GM21423 (cell line): Measurements from ENCODE around the gene MRPL39.
"Not testable (repeated sequence)": the region's sequence is repeated elsewhere in the genome, so short reads cannot be mapped to it uniquely, and the experiment has no call there.

ENCODE experiments used
- ATAC-seq: cut with Tn5 transposase; IDR thresholded peaks from one replicate; pipeline ENCODE4 v1.9.1; 2021; ENCODE audit warnings: mild to moderate bottlenecking, moderate library complexity; ENCODE audit not compliant: unreplicated experiment

The MRPL39 gene

DNA sequence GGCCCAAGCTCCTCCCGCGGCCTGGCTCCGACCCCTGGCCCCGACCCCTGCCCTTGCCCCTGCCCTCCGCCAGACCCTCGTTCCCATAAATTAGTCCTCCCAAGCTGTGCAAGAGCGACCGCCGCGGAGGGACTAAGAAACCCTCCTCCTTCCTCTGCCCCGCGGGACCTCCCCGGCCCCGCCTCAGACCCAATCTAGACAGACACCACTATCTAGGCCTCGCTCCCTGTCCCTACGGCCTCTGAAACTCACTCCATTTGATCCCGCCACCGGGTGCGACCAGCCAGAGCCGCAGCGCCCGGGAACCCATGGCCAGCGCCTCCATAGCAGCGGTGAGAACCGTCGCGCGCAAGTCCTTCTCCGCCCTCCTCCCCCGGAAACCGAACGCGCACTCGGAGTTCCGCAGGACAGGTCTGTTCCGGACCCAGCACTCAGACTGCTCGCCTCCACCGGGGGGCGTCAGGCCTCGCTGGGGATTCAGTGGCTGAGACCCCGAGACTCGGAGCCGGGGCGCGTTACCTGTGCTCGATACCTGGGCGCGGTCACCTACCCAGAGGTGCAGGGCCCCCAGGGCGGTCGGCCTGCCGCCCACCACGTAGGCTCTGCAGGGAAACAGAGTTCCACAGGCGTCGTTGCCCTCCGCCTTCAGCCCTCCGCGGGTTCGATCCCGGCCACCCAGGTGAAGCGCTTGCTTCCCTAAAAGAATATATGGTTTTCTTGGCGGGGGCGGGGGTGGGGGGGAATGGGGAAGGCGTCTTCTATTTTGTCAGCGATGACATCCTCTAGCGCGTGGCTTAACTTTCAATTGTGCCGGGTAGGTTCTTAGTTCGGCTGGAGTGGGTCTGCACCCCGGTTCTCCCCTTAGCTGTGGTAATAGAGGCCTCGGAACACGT is at the start of gene MRPL39:
MRPL39 (minus strand) TSS at position 331 of the 893 bp plus-strand sequence; CDS start at position 325, 6 bp downstream.
- peak; percentile 94 for ATAC-seq

DNA sequence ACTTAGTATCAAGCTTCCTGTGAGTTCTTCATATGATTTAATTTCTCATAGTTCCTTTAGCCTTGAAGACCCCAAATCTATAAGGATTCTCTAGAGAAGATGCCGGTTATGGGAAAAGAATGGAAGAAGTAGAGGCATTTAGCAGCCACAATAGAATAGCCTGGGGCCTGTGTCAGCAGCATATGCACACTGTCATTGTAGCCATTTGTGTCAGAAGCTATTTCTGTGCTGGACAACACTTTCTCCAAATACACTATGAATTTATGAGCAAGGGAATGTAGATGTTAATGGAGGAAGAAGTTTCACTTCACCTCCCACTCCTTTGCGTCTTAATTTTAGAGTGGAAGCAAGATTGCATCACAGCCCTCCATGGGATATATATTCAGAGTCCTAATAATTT is 49.1 kb upstream of the MRPL39 start:
- no peak for ATAC-seq

DNA sequence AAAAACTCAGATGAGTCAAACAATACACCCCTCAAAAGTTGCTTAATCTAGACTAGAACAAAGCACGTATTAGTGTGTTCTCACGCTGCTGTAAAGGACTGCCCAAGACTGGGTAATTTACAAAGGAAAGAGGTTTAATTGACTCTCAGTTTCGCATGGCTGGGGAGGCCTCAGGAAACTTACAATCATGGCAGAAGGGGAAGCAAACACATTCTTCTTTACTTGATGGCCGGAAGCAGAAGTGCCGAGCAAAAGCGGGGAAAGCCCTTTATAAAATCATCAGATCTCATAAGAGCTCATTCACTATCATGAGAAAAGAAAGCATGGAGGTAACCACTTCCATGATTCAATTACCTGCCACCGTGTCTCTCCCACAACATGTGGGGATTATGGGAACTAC is 41.9 kb upstream of the MRPL39 start:
- ATAC-seq = no peak

DNA sequence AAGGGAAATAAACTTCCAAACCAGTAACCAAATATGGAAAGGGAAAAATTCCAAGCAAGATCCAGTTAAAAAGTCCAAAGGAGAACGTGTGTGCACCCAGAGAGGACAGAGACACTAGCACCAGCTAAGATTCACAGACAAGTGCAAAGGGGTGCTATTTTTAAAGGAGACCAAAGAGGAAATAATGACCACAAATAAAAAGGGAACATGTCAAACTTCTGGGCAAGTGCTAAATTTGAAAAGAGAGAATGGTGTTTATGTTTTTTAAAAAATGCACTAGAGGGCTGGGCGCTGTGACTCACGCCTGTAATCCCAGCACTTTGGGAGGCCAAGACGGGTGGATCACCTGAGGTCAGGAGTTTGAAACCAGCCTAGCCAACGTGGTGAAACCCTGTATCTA is 40.4 kb upstream of the MRPL39 start:
- no peak for ATAC-seq

DNA sequence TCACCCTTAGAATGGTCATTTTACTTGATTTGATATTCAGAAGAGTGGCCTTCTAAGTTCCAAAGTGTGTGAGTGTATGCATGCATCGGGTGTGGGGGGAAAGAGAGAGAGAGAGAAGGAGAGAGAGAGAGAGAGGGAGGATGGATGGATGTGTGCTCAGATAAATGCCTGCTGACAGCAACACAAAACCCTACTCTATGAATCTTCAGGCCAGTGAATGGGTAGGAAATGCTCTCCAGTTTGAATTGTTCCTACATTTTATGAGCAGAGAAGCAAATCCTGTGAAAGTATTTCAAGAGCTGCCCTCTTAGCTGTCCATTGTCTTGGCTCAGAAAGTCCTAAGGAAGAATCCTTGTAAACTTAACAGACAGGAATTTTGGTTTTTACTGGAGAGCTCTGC is 39.2 kb upstream of the MRPL39 start:
- ATAC-seq = no peak

DNA sequence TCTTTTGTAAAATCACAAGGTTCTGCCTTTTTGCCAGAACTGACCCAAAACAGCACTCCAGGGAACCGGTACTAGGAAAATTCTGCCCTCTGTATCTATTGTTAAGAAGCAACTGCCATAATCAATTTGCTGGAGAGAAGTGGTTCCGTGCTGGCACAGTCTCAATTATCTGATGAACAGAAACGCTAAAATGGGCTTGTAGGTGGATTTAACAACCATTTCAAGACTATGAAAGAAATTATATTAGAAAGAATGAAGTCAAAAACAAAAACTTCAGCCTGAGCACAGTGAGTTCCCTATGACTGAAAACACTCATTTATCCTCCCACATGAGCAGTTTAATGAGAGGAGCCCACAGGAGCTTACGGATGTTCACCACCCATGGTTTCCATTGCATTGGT is 36.2 kb upstream of the MRPL39 start:
- ATAC-seq = no peak

DNA sequence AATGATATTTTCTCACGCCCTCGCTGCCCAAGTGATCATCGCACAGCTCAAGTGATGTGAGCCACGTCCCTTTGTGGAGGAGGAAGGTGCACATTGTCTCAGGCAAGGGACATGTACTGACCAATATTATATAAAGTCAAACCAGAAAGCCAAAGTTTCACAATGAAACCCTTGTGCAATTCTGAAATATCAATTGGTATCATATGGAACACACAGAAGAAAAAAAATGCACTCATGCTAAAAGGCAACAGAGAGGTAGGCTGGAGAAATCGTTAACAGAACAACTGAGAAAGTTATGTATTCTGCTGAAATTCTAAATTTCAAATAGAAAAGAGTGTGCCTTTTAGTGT is 33.6 kb upstream of the MRPL39 start:
- no peak for ATAC-seq

DNA sequence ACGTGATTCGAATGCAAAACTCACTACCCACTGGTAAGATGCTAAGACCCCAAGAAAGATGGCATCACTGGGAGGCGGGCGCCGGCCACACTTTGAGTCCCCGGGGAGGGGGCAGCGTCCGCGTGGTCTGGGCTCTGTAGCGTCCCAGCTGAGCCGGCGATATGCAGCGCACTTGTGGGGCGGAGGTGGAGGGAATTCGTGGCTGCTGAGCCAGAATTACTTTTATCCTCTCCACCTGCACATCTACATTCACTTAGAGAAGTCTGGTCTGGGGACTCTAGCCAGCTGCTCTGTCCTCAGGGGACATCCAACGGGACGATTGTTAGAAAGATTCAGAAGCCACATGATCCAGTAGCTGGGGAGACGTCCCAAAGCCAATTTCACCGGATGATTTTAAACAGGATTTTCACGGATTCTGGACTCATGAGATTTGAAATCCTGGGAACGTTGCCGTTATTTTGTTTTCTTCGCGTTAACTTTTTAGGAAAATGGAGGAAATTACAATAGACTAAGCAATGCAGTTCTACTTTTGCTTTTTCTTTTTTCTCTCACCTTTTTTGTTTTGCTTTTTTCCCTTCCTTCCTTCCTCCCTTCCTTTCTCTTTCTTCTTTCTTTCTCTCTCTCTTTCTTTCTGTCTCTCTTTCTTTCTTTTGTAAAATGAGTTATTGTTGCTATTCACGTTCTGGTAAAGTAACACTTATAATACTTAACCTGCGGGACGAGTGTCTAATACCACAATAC is 33.1 kb upstream of the MRPL39 start:
- ATAC-seq = peak; percentile 24

DNA sequence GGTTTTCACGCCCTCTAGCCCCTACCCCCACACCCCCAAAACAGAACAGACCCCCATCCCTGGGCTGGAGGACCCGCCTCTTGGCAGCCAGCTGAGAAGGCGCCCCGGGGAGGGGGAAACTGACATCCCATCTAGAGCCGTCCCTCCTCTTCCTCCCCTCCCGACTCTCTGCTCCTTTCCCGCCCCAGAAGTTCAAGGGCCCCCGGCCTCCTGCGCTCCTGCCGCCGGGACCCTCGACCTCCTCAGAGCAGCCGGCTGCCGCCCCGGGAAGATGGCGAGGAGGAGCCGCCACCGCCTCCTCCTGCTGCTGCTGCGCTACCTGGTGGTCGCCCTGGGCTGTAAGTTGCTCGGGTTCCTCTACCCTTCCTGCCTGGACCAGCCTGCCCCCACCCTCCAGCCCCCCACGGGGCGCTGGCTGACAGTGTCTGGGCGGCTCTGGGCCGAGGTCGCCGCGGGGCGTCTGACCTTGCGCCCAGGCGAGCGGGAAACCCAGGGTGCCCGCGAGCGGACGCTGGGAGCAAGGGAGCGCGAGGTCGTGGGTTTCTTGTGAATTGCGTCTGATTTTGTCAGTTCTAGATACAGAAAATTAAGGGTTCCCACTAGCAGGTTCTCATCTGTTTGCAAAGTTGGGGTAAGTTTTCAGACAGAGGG is 32.4 kb upstream of the MRPL39 start:
- ATAC-seq = peak; percentile 70

DNA sequence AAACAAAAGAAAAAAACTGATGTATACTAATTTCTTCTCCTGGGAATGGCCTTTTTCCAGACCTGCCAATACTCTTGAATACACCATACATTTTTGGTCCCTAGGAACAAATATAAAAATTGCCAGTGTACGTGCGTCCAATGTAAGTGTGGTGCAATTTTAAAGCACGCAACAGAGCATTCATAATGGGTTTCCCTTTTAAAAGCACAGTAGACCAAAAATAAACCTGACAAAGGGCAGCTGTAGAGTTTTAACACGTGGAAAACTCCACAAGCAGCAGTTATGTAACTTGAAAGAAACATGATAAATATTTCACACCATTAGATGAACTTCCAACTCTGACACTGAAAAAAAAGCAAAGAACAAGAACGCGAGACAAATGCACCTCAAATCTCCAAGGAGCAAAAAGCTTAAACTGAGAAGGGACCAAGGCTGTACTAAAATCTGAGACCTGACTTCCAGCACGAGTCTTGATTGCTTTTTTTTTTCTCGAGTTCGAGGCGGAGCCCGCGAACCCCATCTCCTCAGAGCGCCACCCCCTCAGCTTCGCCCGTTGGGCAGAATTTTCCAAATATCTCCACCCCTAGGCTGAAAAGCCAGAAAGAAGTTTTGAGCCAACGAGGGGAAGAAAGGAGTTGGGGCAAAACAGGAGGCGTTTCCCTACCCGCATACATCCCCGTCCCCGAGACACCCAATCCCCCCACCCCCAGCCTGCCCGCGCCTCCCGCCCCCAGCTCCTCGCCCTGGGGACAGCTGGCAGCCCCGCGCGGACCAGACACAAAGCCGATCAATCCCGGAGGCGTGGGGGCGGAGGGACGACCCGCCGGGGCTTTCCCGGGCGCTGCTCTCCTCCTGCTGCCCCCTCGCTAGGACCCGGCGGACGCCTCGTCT is 31.6 kb upstream of the MRPL39 start, which contains the start of gene JAM2:
JAM2 (plus strand) TSS at position 599 of the 891 bp plus-strand sequence. CDS start 564 bp downstream, outside the sequence.
- peak; percentile 32 for ATAC-seq

DNA sequence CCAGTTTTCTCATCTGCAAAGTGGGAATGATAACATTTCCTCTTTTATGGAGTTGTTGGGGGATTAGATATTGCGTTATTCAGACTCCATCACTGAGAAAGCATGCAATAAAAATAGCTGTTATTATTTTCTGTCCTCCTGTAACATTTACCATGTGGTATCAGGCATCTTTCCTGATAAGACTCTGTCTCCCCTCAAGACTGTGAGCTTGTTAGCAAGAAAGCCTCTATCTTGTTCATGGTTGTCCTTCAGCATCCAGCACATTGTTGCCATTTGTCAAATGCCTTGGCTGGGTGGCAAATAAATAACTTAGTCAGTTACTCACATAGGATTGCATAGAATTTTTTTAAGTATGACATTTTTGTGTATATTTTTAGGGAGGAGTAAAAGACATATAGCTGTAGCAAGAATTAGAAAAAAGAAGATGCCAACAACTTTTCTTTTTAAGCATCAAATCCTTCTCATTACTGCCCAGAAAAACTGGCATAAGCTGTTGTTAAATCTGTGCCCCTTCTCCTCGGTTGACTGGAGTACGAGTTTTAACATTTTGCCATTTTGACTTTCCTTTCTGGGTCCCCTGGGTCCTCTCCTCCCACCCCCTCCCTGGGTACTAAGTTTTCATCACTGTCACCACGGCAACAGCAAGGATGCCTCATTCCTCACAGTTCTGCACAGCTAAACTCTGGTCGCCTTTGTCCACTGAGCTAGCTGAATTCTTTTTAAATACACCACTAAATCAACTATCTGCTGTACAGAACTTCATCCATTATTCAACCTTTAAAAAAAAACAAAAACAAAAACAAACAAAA is 30.8 kb upstream of the MRPL39 start:
- ATAC-seq = no peak

DNA sequence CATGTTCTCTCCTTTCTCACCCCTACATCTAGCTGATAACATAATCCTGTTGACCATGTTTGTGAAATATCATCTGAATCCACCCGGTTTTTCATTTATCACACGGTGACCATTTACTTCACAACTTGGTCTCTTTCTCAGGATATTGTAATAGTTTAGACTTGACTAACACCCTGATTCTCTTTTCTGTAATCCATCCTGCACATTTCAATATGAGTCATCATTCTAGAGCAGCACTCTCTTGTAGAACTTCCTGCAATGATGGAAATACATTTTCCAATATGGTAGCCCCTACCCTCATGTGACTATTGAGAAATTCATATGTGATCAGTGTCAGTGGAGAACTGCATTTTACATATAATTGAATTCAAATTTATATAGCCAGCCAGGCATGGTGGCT is 29.4 kb upstream of the MRPL39 start:
- no peak for ATAC-seq

DNA sequence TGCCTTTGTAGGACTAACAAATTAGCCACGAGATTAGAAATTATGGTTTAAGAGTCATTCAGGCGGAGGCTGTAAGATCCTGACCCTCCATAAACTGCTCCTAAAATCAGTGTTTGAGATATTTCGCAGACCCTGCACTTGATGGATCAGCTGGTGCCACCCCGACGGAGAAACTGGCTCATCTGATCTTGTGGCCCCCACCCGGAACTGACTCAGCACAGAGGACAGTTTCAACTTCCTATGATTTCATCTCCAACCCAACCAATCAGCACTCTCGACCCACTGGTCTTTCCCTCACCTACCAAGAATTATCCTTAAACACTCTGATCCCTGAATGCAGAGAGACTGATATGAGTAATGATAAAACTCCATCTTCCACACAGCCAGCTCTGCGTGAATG is 28.0 kb upstream of the MRPL39 start:
- ATAC-seq = no peak

DNA sequence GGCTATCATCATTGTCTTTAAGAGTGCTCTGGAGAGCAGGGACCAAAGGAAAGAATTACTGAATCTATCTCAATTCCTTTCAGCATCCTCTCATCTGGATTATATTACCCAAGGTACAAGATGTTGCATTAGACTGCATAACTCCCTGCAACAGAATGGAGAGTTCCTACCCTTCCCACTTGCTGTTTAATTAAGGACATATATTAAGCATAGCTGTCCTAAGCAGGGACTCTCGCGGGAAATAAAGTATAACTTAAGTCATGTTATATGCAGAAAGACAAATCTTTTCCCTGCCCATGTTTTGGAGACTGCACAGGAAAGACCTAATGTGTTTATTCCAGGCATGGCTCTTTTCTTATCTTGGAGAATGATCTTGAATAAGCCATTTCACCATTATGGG is 25.0 kb upstream of the MRPL39 start:
- no peak for ATAC-seq

DNA sequence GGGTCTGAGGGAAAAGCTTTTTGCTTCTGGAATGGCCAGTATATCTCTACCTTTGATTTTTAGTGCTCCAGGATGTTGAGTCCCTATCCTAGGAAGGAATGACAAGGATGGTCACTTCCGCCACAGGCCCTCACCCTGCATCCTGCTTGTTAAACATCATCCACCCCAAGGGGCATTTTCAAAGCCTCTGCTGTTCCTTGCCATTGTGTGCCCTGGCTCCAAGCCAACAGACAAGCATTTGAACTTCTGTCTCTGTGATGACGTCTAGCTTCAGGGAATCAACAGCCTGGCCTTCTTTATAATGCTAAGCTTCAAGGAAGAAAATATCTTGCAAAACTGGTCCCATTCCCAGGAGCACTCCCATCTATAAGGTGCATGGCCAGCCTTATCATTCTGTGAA is 19.5 kb upstream of the MRPL39 start:
- no peak for ATAC-seq

DNA sequence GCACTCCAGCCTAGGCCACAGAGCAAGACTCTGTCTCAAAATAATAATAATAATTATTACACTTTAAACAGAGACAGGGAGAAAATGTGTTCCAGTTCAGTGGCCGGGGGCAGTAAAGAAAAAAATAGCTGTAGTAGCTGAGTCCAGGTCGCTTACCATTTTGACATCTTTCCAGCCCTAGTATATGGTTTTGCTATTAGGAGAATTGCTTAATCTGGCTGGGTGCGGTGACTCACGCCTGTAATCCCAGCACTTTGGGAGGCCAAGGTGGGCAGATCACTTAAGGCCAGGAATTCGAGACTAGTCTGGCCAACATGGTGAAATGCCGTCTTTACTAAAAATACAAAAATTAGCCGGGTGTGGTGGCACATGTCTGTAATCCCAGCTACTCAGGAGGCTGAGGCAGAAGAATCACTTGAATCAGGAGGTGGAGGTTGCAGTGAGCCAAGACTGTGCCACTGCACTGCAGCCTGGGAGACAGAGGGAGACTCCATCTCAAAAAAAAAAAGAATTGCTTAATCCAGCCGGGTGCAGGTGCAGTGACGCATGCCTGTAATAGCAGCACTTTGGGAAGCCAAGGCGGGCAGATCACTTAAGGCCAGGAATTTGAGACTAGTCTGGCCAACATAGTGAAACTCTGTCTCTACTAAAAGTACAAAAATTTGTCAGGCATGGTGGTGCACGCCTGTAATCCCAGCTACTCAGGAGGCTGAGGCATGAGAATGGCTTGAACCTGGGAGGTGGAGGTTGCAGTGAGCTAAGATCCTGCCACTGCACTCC is 18.7 kb upstream of the MRPL39 start:
- ATAC-seq = not testable (repeated sequence)

DNA sequence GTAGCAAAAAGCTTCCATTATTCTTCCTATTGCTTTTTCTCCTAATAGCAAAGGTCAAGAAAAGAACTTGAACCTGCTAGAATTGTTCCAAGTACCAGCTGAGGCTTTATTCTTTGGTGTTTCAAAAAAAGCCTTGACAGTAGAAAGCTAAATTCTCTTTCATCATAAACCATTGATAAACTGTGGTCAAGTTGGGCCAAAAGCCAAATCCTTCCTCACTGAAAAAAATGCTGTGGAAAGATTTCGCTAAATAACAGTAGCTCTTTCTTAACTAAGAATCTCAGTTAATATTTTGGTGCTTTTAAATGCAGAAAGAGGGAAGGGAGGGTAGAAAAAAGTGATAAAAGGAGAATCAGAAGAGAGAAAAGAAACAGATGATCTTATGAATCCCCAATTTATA is 17.8 kb upstream of the MRPL39 start:
- no peak for ATAC-seq

DNA sequence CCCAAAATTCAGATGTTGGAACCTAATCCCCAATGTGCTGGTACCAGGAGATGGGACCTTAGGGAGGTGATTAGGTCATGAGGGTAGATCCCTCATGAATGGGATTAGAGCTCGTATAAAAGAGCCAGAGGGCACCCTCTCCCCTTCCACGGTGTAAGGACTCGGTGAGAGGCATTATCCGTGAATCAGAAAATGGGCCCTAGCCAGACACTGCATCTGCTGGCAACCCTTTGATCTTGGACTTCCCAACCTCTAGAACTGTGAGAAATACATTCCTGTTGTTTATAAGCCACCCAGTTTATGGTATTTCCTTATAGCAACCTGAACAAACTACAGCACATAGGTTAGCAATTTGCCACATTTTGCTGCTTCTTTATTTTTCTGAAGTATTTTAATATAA is 17.2 kb upstream of the MRPL39 start:
- no peak for ATAC-seq

DNA sequence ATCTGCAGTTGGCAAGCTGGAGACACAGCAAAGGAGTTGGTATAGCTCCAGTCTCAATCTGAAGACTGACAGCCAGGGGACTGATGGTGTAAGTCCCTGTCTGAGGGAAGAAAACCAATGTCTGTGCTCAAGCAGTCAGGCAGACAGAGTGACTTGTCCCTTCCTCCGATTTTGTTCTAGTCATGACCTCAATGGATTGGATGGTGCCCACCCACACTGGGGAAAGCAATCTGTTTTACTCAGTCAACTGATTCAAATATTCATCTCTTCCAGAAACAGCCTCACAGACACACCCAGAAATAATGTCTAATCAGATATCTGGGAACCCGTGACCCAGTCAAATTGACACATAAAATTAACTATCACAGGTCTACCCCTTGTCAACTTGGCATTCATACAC is 11.9 kb upstream of the MRPL39 start:
- no peak for ATAC-seq
